Mesenteric fat pad (tissue), 1 donor: ENCODE measurements around the gene IL1RAPL2. TPM values are rescaled to one million over a fixed set of nuclear protein-coding genes. Genes with fewer than 3 reads are reported as not detected.
"Not testable (repeated sequence)": the region's sequence is repeated elsewhere in the genome, so short reads cannot be mapped to it uniquely, and the experiment has no call there.

Experiments used
- DNase-seq: peaks from one replicate; pipeline ENCODE4 v3.0.0-alpha.2; 2020; ENCODE audit warnings: low spot score
- total RNA-seq: library from RNA; stranded (reverse); fragmentation: NEBNext Ultra II Directional; extraction: Animal tissue kit (Norgen Biotek cat#: 25700); gene quantifications from one replicate; pipeline ENCODE4 v1.2.1, GENCODE V29; 2021
- donor health status: DM: yes; HTN: yes; CAD: no.

Gene IL1RAPL2
- total RNA-seq, 1 donor from 2014 or later: not detected

GRCh38 chrX:105150557-105150956 lies 584.6 kb downstream of the IL1RAPL2 start:
- no peak for DNase-seq

- DNase-seq: no peak
Observed at GRCh38 chrX:105167233-105167632, 601.2 kb downstream of the IL1RAPL2 start.

GRCh38 chrX:105168577-105168976 lies 602.6 kb downstream of the IL1RAPL2 start:
- DNase-seq: no peak

GRCh38 chrX:105173071-105173470 lies 607.1 kb downstream of the IL1RAPL2 start:
- no peak for DNase-seq

- DNase-seq: no peak
Observed at GRCh38 chrX:105179644-105180043, 613.6 kb downstream of the IL1RAPL2 start.

GRCh38 chrX:105189093-105189492 lies 623.1 kb downstream of the IL1RAPL2 start:
- no peak for DNase-seq

- DNase-seq: no peak
Observed at GRCh38 chrX:105190252-105190853, 624.4 kb downstream of the IL1RAPL2 start.

GRCh38 chrX:105191878-105192277 lies 625.9 kb downstream of the IL1RAPL2 start:
- DNase-seq: no peak

GRCh38 chrX:105209406-105209805 lies 643.4 kb downstream of the IL1RAPL2 start:
- DNase-seq: no peak

GRCh38 chrX:105210258-105210657 lies 644.3 kb downstream of the IL1RAPL2 start:
- DNase-seq: no peak

- no peak for DNase-seq
Observed at GRCh38 chrX:105211066-105211575, 645.1 kb downstream of the IL1RAPL2 start.

GRCh38 chrX:105219454-105220401 lies 653.7 kb downstream of the IL1RAPL2 start:
- DNase-seq: peak; percentile 88

- DNase-seq: no peak
Observed at GRCh38 chrX:105220636-105221035, 654.6 kb downstream of the IL1RAPL2 start, which contains the start of gene TEX13A. TEX13A (minus strand) TSS chrX:105220694; CDS start chrX:105220397, 297 bp downstream.

GRCh38 chrX:105221374-105221773 lies 655.4 kb downstream of the IL1RAPL2 start:
- DNase-seq: no peak

GRCh38 chrX:105226499-105226898 lies 660.5 kb downstream of the IL1RAPL2 start:
- no peak for DNase-seq

GRCh38 chrX:105228602-105229001 lies 662.6 kb downstream of the IL1RAPL2 start:
- no peak for DNase-seq

- DNase-seq: no peak
Observed at GRCh38 chrX:105229146-105229545, 663.1 kb downstream of the IL1RAPL2 start.

- DNase-seq: not testable (repeated sequence)
Observed at GRCh38 chrX:105237407-105237806, 671.4 kb downstream of the IL1RAPL2 start.

GRCh38 chrX:105241056-105241455 lies 675.1 kb downstream of the IL1RAPL2 start:
- no peak for DNase-seq

- DNase-seq: no peak
Observed at GRCh38 chrX:105260291-105261043, 694.5 kb downstream of the IL1RAPL2 start.

- no peak for DNase-seq
Observed at GRCh38 chrX:105263171-105263570, 697.2 kb downstream of the IL1RAPL2 start.
